ENCODE measurements around the gene GPC5. TPM values are rescaled to one million over a fixed set of nuclear protein-coding genes. Genes with fewer than 3 reads are reported as not detected.

Gene GPC5
- total and polyA plus RNA-seq, 2 of the 8 experiments (the other 6 are each of a cell fraction or from before 2014, with no cell fraction given) = 0.20 to 0.39 TPM

DNA sequence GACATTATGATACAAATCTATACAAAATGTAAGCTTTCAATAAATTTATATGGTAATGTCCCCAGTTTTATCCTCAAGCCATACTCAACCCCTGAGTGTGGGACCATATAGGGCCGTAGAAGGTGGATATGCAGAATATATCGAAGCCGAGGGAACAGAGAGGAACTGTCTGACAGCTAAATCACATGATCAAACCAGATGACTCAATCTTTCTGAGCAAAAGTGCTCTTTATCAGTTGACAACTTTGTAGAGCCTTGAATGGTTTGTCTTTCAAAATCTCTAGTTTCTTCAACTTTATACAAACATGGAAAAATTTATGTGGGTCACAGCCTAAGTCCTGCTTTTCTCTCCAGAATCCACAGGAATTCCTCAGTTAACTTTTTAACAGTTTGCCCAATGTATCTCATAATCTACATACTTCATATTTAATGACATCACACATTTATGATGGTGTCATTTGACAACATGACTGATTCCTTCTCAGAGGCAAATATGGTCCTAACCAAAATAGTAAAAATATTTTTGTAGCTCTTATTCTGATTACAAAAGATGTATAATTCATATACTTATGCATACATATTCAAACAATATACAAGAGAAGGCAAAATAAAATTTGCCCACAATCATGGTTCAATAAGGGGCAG lies 1155.2 kb downstream of the GPC5 start:
- no peaks in the 10 kb centered on the region for H3K27me3 ChIP-seq (replicated peaks in 1 of 4; ENCODE audit: control insufficient read depth in 3 of 4, extremely low read depth in 1 of 4, insufficient read depth in 3 of 4, low read length in 3 of 4)
- H4K20me1 ChIP-seq (replicated peaks in 1 of 2; ENCODE audit: control insufficient read depth in 1 of 2, insufficient read depth in 2 of 2, low read length in 2 of 2) = no peaks in the 10 kb centered on the region
- H2BK20ac ChIP-seq (ENCODE audit: low read length) = no peak overlapping the region
- no peak overlapping the region for H3K18ac ChIP-seq (ENCODE audit: extremely low read depth, low read length)
- FAIRE-seq (no peak), DNase-seq (ENCODE audit: low read depth in 1 of 2, low spot score in 2 of 2) (no peak)
- H3K9me3 ChIP-seq (ENCODE audit: insufficient read depth in 2 of 2, low read depth in 1 of 2, low read length in 1 of 2) = no peaks in the 10 kb centered on the region
- no peaks in the 10 kb centered on the region for H3K79me1 ChIP-seq (ENCODE audit: low read depth, low read length)
- WGBS, 2 experiments (ENCODE audit: extremely low coverage in 1 of 2, insufficient coverage in 1 of 2, insufficient read length in 1 of 2, insufficient replicate concordance in 2 of 2, low coverage in 1 of 2, low lambda C conversion rate in 2 of 2, missing lambda C conversion rate in 1 of 2) = 93% methylated on average over 3 of the region's 3 CpGs; no CpG with 5 or more reads in 1 of the 2 experiments
- no peak overlapping the region for H4K91ac ChIP-seq (replicated peaks; ENCODE audit: insufficient read length, low read length)
- H3K4me3 ChIP-seq (ENCODE audit: extremely low read depth in 1 of 4, insufficient read depth in 2 of 4, low read depth in 3 of 4, low read length in 4 of 4) = no peak overlapping the region
- H4K8ac ChIP-seq (ENCODE audit: extremely low read depth, insufficient read depth, low read length) = no peak overlapping the region
- H4K5ac ChIP-seq (ENCODE audit: insufficient read length, low read depth, low read length) = no peak overlapping the region
- no peak overlapping the region for H3K4me2 ChIP-seq (ENCODE audit: insufficient read depth in 1 of 2, low read depth in 2 of 2, low read length in 2 of 2)
- H3K9ac ChIP-seq (replicated peaks in 1 of 4; ENCODE audit: extremely low read depth in 1 of 4, low read depth in 3 of 4, low read length in 3 of 4) = no peak overlapping the region
- H2BK5ac ChIP-seq (ENCODE audit: low read depth, low read length) = no peak overlapping the region
- no peak overlapping the region for H3K56ac ChIP-seq (replicated peaks; ENCODE audit: insufficient read length, low read depth, low read length)
- no peaks in the 10 kb centered on the region for H3K23me2 ChIP-seq (ENCODE audit: low read depth, low read length)
- no peaks in the 10 kb centered on the region for H3K79me2 ChIP-seq (ENCODE audit: control insufficient read depth in 1 of 2, insufficient read depth in 2 of 2, low read length in 2 of 2)
- no peak overlapping the region for H2AFZ ChIP-seq (ENCODE audit: low read length)
- H3K36me3 ChIP-seq (ENCODE audit: control insufficient read depth in 2 of 4, insufficient read depth in 4 of 4, low read length in 3 of 4) = no peaks in the 10 kb centered on the region
- H2BK15ac ChIP-seq (ENCODE audit: low read length) = no peak overlapping the region
- H2BK120ac ChIP-seq (replicated peaks; ENCODE audit: low read depth, low read length) = no peak overlapping the region
- no peak overlapping the region for H2BK12ac ChIP-seq (ENCODE audit: low read depth, low read length)
- H3K4ac ChIP-seq (replicated peaks; ENCODE audit: insufficient read length, low read depth, low read length) = no peak overlapping the region
- no peaks in the 10 kb centered on the region for H3K4me1 ChIP-seq (replicated peaks in 1 of 4; ENCODE audit: control insufficient read depth in 3 of 4, insufficient read depth in 4 of 4, low read length in 3 of 4)
- no peak overlapping the region for H3K23ac ChIP-seq (ENCODE audit: insufficient read length)
- no peak overlapping the region for H3K14ac ChIP-seq (ENCODE audit: insufficient read length)
- H3K27ac ChIP-seq (ENCODE audit: low read depth, low read length) = no peak overlapping the region
- POLR2A ChIA-PET (ENCODE audit: partially characterized antibody) = no interaction called here
- CTCF ChIA-PET (ENCODE audit: partially characterized antibody) = no interaction called here
- H2AK5ac ChIP-seq (ENCODE audit: low read depth, low read length) = no peak overlapping the region
- TF ChIP-seq CTBP2 (IDR thresholded peaks at IDR 0.05; ENCODE audit: borderline replicate concordance, insufficient read depth, insufficient read length, low read length) (no peak), SRF (IDR thresholded peaks at IDR 0.05; ENCODE audit: low read depth, low read length) (no peak), CHD2 (IDR thresholded peaks at IDR 0.05; ENCODE audit: low read length) (no peak), EP300 (IDR thresholded peaks at IDR 0.05; ENCODE audit: borderline replicate concordance in 1 of 2, low read depth in 2 of 2, low read length in 2 of 2) (no peak), BRCA1 (IDR thresholded peaks at IDR 0.05; ENCODE audit: low read depth, low read length) (no peak), RNF2 (IDR thresholded peaks at IDR 0.05; ENCODE audit: borderline replicate concordance, low read depth, low read length, missing control alignments, poor library complexity, severe bottlenecking) (no peak), TAF7 (optimal IDR thresholded peaks at IDR 0.05; ENCODE audit: borderline replicate concordance, low read depth, low read length) (no peak), SP1 (IDR thresholded peaks at IDR 0.05; ENCODE audit: low read depth, low read length) (no peak), CBX5 (IDR thresholded peaks at IDR 0.05; ENCODE audit: low read depth, low read length) (no peak)
- TF ChIP-seq, protein P1, sequence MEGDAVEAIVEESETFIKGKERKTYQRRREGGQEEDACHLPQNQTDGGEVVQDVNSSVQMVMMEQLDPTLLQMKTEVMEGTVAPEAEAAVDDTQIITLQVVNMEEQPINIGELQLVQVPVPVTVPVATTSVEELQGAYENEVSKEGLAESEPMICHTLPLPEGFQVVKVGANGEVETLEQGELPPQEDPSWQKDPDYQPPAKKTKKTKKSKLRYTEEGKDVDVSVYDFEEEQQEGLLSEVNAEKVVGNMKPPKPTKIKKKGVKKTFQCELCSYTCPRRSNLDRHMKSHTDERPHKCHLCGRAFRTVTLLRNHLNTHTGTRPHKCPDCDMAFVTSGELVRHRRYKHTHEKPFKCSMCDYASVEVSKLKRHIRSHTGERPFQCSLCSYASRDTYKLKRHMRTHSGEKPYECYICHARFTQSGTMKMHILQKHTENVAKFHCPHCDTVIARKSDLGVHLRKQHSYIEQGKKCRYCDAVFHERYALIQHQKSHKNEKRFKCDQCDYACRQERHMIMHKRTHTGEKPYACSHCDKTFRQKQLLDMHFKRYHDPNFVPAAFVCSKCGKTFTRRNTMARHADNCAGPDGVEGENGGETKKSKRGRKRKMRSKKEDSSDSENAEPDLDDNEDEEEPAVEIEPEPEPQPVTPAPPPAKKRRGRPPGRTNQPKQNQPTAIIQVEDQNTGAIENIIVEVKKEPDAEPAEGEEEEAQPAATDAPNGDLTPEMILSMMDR (IDR thresholded peaks at IDR 0.05; ENCODE audit: control extremely low read depth in 1 of 3, insufficient read depth in 1 of 3, low read depth in 1 of 3, low read length in 3 of 3) = no peak

All from H1 (cell line).